T follicular helper cell (primary cell): ENCODE data around the gene FAM170A.

Experiments
- DNase-seq: peaks from one replicate; pipeline ENCODE4 v3.0.0-alpha.2; 2020; ENCODE audit warnings: low read depth
- total RNA-seq, 2 experiments: gene quantifications; one replicate each; lab custom pipeline; 2026; lab: John Stamatoyannopoulos, UW

Gene FAM170A, protein sequence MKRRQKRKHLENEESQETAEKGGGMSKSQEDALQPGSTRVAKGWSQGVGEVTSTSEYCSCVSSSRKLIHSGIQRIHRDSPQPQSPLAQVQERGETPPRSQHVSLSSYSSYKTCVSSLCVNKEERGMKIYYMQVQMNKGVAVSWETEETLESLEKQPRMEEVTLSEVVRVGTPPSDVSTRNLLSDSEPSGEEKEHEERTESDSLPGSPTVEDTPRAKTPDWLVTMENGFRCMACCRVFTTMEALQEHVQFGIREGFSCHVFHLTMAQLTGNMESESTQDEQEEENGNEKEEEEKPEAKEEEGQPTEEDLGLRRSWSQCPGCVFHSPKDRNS
- 0 reads per million in 2 experiments for total RNA-seq

DNA sequence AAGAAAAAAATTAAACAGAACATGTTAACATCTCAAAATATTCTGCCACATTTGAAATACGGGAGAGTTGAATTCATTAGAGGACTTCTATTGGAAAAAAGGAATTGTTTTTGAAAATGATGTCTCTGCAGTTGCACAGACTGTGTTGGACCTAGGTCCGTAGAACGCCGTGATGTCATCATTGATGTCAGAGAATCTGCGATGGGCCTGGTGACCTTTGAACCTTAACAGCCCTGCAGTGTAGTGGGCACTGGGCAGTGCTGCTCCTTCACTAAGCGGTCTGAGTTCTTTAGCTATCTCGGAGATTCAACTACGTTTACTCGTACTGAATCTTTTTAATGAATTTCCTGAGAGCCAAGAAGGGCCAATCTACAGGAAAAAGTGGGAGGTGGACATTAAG, at the start of gene FAM170A:
Gene FAM170A, plus strand, starts transcription at position 220 of the 400 bp plus-strand sequence. CDS start 211 bp downstream, outside the sequence.
- DNase-seq: no peak

DNA sequence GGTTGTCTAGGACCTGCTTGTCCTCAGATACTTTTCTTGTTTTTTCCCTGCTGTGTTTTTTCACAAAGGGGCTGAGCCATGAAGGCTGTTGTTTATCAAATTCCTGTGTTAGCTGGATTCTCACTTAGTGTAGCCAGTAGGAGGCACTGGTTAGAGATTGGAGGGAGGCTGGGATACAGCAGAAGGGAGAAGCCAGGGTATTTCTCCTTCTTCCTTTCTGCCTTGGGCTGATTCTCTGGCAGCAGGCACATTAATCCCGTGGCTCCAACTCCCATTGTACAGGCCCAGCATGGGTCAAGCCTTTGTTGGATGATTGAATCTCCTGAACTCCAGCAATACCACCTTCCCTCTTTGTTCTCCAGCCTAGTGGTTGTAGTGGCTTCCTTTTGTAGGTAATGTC, 46.4 kb upstream of the FAM170A start:
- DNase-seq: no peak

DNA sequence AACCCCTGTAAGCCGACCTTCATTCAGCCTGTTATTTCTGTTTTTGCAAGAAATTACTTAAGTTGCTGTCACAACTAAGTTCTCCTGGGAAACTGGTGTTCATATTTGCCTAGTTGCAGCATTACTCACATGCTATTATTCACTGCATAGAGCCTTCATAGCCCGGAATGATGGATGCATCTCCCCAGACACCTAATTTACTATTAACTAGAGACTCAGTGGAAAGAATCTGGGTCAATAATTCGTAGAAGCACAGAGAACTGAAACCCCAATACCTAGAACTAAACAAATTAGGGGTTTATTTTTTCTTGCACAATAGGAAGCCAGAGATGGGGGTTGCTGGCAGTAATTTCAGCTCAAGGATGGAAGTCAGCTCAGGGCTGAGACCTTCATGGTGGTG, 45.7 kb upstream of the FAM170A start:
- DNase-seq: no peak

DNA sequence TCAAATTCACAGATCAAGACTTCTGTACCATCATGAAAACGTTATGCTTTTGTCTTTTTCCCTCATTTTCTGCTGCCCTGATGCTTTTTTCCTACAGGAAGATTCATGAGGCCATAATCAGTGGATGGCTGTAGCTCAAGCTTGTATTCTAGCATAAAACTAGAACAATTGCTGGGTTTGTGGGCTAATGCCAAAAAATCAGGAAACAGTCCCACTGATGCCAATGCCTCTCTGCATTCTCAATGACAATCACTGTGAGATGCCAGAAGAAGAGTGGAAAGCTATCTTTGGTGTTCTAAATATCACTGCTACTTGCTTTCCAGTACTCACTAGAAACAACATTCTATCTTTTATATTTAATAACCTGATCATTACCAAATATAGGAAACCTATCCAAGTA, 33.3 kb upstream of the FAM170A start:
- no peak for DNase-seq

DNA sequence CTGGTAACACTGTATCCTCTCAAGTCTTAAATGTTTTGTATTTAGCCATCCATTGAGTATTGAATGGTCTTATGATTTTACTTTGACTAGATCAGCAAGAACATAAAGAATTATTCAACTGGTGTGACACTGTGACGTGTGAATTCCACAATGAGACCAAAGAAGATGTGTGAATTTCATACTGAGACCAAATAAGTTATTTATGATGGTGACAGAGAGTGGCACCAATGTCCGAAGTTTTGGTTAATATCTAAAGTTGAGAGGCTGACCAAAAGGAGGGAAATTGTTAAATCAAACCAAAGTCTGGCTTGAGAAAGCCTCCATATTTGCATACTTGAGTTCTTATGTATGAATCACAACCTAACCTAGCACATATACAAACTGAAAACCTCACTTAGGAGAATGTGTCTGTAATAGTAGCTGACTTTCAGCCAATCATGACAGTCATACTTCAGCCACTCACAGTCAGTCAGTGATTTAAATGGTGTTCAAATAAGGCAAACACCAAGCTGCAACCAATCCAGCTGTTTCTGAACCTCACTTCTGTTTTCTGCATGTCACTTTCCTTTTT, 31.5 kb upstream of the FAM170A start:
- DNase-seq: no peak

DNA sequence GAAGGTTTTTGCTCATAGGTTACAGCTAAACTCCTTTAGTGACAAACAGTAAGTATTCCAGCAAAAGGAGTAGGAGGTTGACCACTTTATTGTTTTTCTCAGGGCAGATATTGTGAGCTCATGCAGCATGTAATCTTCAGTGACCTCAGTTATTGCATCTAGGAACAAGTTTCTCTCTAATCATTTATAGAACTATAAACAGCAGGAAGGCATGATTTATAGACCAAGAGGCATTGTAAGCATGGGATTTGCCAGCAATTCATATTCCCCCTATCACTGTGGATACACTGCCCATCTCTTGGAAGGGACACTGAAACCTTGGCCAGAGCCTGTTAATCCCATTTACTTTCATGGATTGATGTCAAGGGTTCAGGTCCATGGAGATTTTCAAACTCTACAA, 15.4 kb upstream of the FAM170A start:
- DNase-seq: no peak

DNA sequence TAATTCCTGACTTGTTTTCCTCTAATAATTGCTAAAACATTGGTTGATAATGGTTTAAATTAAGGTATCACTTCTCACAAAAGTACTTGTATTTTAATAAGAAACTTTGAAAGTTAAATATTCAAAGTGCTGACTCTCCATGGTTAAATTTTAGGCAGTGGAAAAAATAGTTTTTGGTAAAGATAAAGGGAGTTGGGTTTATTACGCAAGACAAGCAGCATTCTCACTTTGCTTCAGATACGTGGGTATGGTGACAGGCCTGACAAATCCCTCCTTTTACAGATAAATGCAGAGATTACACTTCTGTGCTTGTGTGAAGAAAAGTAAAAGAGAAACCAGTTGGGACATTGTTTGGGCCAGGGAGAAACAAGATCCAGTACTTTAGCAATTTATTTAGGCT, 14.5 kb upstream of the FAM170A start:
- DNase-seq: no peak

DNA sequence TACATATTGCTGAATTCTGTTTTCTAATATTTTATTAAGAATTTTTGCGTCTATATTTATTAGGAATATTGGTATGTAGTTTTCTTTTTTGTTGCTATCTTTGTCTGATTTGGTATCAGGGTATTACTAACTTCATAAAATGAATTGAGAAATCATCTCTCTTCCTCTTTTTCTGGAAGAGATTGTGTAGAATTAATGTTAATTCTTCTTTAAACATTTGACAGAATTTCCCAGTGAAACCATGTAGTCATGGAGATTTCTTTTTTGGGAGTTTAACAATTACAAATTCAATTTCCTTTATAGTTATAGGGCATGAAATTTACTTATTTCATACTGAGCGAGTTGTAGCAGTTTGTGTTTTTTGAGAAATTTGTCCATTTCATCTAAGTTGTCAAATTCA, 3.3 kb upstream of the FAM170A start:
- DNase-seq: no peak

DNA sequence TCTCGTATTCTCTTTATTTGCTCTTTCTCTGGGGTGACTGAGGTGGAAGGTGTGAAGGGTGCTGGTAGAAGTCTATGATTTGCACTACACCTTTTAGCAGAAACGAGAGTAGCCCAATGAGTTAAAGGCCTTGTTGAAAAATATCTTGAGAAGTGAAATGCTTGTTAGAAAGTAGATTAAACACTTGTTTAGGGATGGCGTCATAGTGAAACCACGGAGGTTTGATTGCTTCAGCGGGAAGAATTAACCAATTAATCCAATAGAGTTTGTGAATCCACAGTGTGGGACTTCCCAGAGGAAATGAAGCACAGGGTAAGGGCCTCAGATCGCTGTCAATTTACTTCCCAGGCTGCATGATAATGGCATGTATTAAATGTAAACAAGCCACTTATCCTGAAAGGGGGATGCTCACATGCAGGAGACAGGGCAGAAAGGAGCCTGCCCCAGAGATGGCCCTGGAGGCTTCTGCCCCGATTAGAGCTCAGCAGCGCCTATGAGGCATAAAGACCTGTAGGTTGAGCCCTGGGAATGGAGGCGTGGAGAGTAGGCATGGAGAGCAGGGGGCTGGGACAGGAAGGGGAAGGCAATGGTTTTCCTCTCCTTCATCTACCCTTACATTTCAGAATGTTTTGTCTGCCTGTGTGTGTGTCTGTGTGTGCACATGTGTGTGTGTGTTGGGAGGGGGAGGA, 1.5 kb downstream of the FAM170A start:
- DNase-seq: no peak

DNA sequence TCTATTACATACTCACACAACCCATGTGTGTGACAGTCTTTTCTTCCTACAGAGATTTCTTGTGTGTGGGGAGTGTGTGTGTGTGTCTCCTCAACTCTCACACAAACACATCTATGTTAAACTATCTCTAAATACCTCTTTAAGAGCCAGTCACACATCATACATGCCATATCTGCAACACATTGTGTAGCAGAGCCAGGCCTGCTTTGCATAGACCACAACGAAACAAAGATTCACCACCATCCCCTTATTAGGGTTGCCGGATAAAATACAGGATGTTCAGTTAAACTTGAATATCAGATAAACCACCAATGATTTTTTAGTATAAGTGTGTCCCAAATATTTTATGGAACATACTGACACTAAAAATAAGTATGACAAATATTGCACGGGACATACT, 2.3 kb downstream of the FAM170A start:
- no peak for DNase-seq

DNA sequence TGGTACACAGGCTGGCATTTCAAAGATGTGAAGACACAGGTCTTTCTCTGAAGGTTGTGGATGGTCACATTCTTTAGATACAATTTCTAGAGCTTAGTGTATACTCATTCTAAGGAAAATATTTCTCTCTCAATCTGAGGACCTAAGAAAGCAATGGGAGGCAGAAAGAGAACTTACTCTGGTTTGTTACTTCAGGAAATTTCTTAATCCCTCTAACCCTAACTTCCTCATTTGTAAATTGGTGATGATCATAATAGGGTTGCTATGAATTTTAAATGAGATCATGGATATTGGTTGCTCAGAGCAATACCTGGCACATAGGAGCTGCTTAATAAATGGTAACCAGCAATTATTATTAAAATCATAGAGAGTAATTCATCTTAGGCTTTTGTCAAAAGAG, 22.1 kb downstream of the FAM170A start:
- no peak for DNase-seq

DNA sequence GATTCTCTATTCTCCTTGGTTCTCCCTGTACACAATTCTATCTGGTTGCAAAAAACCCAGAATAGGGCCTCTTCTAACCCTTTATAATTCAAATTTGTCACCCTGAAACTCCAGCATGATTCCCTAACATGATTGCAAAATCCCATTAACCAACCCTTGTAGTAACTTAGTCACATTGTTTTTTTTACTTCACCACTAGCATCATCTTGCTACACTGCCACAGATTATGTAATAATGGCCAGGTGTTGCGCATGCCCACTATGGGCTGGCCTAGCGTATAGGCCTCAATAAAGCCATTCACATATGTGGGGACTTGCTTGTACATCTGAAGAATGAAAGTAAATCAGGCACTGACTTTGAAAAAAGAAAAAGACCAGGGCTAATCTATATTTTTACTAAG, 25.7 kb downstream of the FAM170A start:
- no peak for DNase-seq

DNA sequence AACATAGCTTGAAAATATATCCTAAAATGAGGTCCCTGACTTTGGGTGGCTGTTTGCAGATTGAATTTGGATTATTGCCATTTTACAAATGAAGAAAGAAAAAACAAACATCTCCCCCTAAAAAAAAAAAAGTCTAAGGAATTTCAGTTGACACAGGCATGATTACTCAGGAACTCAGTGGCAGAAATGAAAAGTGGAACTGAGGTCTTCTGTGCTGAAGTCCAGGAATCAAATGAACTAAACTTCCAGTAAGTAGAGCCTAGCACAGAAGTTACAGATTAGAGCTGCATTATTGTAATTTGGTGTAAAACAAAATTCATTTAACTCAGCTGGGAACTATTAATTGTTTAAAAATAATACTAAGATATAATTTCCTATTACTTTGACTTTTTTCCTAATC, 26.7 kb downstream of the FAM170A start:
- no peak for DNase-seq

DNA sequence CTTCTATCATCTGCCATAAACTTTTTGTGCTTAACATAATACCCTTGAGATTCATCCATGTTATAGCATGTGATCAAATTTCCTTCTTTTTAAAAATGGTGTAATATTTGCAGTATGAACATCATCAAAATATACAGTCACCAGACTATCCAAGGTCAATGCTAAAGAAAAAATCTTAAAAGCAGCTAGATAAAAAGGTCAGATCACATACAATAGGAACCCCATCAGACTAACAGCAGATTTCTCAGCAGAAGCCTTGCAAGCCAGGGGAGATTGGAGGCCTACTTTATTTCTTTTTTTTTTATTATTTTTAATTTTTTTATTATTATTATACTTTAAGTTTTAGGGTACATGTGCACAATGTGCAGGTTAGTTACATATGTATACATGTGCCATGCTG, 37.2 kb downstream of the FAM170A start:
- no peak for DNase-seq

DNA sequence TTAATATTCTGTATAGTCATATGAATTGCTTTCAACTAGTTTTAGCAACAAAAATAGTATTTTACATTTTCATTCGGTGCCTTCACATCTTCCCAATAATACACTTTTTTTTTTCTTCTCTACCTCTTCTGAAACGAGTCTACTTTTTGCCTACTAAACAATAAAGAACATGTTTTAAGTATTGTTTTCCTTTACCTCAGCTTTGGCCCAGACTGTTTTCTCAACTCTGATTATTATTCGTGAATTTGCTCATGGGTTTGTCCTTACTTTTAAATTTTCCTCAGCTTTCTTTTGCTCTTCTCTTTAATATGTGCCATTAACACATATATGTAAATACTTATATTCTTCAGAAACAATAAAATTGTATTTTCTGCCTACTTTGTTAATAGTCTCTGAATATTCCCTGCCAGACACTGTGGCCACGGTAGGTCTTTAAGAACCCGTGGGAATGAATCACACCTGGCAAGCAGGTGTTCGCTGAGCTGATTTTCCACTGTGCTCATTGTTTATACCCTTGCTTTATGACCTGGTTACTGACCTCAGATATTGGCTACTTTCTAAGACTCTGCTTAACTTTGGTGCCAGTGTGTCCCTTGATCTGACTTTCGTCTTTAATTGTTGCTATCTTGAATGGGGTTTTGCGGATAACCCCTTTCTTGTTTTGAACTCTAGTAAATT, 49.1 kb downstream of the FAM170A start:
- DNase-seq: no peak

DNA sequence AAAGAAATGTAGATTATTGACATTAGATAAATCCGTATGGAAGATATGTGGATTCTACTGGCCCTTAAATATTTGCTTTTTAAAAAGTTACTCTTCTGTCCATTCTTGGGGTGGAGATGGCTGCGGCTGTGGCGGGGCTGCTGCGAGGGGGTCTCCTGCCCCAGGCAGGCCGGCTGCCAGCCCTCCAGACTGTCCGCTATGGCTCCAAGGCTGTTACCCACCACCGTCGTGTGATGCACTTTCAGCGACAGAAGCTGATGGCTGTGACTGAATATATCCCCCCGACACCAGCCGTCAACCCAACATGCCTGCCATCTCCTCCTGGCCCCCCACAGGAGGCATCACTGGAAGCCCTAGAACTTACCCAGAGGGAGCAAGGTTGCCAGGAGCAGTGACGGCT, 50.7 kb downstream of the FAM170A start:
- no peak for DNase-seq

DNA sequence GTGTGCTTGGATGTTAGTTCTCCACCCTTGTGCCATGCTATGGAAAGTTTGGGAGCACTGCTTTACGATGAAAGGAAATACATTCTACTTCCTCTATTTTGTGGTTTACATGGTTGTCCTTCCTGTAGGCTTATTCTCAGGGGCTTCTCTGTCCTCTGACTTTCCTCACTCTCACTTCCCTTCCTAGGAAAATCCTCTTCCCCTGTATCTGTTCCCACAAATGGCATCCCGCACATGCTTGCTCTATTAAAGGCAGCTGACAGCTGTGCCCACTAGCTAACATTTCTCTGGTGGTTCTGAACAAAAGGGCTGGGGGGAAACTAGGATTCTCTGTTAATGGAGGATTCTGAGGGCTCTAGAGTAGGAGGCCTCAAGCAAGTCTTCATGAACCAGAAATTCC, 52.4 kb downstream of the FAM170A start:
- DNase-seq: no peak

DNA sequence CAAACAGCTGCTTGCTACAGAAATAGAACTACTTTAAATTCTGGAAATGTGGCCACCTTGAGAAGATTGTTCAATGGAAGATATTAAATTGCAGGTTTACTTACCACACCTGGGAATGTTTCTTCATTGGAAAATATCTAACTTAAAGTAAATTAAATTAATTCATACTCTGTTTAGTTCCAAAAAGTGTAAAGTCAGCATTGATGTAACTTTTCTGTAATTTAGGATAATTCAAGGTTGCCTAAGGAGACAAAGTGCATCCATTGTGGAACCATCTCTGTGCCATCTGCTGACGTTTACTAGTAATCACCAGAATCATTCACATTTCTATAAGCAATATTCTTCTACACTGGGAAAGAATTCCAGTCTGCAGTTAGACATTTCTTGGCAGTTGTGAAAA, 53.0 kb downstream of the FAM170A start:
- no peak for DNase-seq
